Stimulated activated CD4-positive, alpha-beta T cell treated with anti-CD3 and anti-CD28 coated beads, TNF-alpha, amount 100 ng/mL, for 48 hours (primary cell): Measurements from ENCODE around the gene MYO6.

Source experiments
- DNase-seq, 3 donors: peaks; one replicate each; pipeline ENCODE4 v3.0.0-alpha.2; 2020; ENCODE audit warnings: low read depth in 3 of 3

The MYO6 gene

GRCh38 chr6:75827163-75827562, 78.1 kb downstream of the MYO6 start:
- no peak for DNase-seq

GRCh38 chr6:75830959-75831885, 82.2 kb downstream of the MYO6 start:
- DNase-seq: peak in 1 of 3 donors; percentile 14

- DNase-seq: no peak
Observed at GRCh38 chr6:75834447-75834846, 85.4 kb downstream of the MYO6 start.

- no peak for DNase-seq
Observed at GRCh38 chr6:75842191-75842590, 93.2 kb downstream of the MYO6 start.

GRCh38 chr6:75842732-75843131, 93.7 kb downstream of the MYO6 start:
- no peak for DNase-seq

GRCh38 chr6:75843396-75843795, 94.4 kb downstream of the MYO6 start:
- DNase-seq: no peak

GRCh38 chr6:75848274-75848673, 99.2 kb downstream of the MYO6 start:
- no peak for DNase-seq

- DNase-seq: no peak
Observed at GRCh38 chr6:75849329-75850025, 100.4 kb downstream of the MYO6 start.

- no peak for DNase-seq
Observed at GRCh38 chr6:75850026-75850833, 101.2 kb downstream of the MYO6 start.

GRCh38 chr6:75852721-75853120, 103.7 kb downstream of the MYO6 start:
- DNase-seq: no peak

- no peak for DNase-seq
Observed at GRCh38 chr6:75853806-75854205, 104.8 kb downstream of the MYO6 start.

GRCh38 chr6:75855052-75855451, 106.0 kb downstream of the MYO6 start:
- peak in 1 of 3 donors; percentile 4 for DNase-seq

- no peak for DNase-seq
Observed at GRCh38 chr6:75856902-75857301, 107.9 kb downstream of the MYO6 start.

- no peak for DNase-seq
Observed at GRCh38 chr6:75863001-75863400, 114.0 kb downstream of the MYO6 start.

GRCh38 chr6:75863784-75864183, 114.7 kb downstream of the MYO6 start:
- DNase-seq: no peak

GRCh38 chr6:75864446-75864845, 115.4 kb downstream of the MYO6 start:
- no peak for DNase-seq

- DNase-seq: no peak
Observed at GRCh38 chr6:75870389-75870788, 121.3 kb downstream of the MYO6 start.

- no peak for DNase-seq
Observed at GRCh38 chr6:75874224-75874623, 125.2 kb downstream of the MYO6 start.

- DNase-seq: no peak
Observed at GRCh38 chr6:75876152-75876551, 127.1 kb downstream of the MYO6 start.

GRCh38 chr6:75880305-75880704, 131.3 kb downstream of the MYO6 start:
- DNase-seq: no peak

GRCh38 chr6:75882734-75883133, 133.7 kb downstream of the MYO6 start:
- no peak for DNase-seq

- no peak for DNase-seq
Observed at GRCh38 chr6:75884822-75885221, 135.8 kb downstream of the MYO6 start.
